Immature natural killer cell (primary cell): ENCODE data around the gene TRAPPC6A. TPM values are rescaled to one million over a fixed set of nuclear protein-coding genes. Genes with fewer than 3 reads are reported as not detected.
A peak's percentile ranks its signal among the peaks of the same experiment; 100 is the strongest.

Source experiments
- DNase-seq, 3 donors: peaks; one replicate each; pipeline ENCODE4 v3.0.0; 2022; ENCODE audit warnings: mixed read lengths in 1 of 3
- H3K27ac Mint-ChIP-seq, 6 donors: one replicate each; pipeline ENCODE4 v1.8.0; 2020; ENCODE audit warnings: mixed read lengths in 6 of 6, mild to moderate bottlenecking in 5 of 6, inconsistent platforms in 4 of 6, moderate library complexity in 3 of 6
- H3K27me3 Mint-ChIP-seq, 3 donors: one replicate each; pipeline ENCODE4 v1.8.0; 2020 to 2021; ENCODE audit warnings: low read depth in 3 of 3, mild to moderate bottlenecking in 3 of 3, mixed read lengths in 3 of 3, moderate library complexity in 3 of 3, inconsistent platforms in 1 of 3
- H3K36me3 Mint-ChIP-seq, 3 donors: one replicate each; pipeline ENCODE4 v1.8.0; 2020; ENCODE audit warnings: mixed read lengths in 3 of 3, inconsistent platforms in 2 of 3, mild to moderate bottlenecking in 2 of 3
- H3K4me1 Mint-ChIP-seq, 2 donors: one replicate each; pipeline ENCODE4 v1.8.0; 2020; ENCODE audit warnings: inconsistent platforms in 2 of 2, mild to moderate bottlenecking in 2 of 2, mixed read lengths in 2 of 2, moderate library complexity in 1 of 2
- H3K4me3 Mint-ChIP-seq, 5 donors: one replicate each; pipeline ENCODE4 v1.8.0; 2020; ENCODE audit warnings: mild to moderate bottlenecking in 5 of 5, mixed read lengths in 5 of 5, inconsistent platforms in 3 of 5, moderate library complexity in 3 of 5
- H3K9me3 Mint-ChIP-seq, 6 donors: one replicate each; pipeline ENCODE4 v1.8.0; 2020; ENCODE audit warnings: mild to moderate bottlenecking in 6 of 6, mixed read lengths in 6 of 6, inconsistent platforms in 4 of 6, moderate library complexity in 3 of 6
- polyA plus RNA-seq, 3 donors: library from polyadenylated mRNA; unstranded; fragments of 300-500 nt; fragmentation: Illumina TruSeq; gene quantifications; one replicate each; pipeline ENCODE4 v1.2.3, GENCODE V29; 2021

TRAPPC6A gene
- polyA plus RNA-seq, 3 donors from 2014 or later: 132 to 193 (median 166) TPM

DNA sequence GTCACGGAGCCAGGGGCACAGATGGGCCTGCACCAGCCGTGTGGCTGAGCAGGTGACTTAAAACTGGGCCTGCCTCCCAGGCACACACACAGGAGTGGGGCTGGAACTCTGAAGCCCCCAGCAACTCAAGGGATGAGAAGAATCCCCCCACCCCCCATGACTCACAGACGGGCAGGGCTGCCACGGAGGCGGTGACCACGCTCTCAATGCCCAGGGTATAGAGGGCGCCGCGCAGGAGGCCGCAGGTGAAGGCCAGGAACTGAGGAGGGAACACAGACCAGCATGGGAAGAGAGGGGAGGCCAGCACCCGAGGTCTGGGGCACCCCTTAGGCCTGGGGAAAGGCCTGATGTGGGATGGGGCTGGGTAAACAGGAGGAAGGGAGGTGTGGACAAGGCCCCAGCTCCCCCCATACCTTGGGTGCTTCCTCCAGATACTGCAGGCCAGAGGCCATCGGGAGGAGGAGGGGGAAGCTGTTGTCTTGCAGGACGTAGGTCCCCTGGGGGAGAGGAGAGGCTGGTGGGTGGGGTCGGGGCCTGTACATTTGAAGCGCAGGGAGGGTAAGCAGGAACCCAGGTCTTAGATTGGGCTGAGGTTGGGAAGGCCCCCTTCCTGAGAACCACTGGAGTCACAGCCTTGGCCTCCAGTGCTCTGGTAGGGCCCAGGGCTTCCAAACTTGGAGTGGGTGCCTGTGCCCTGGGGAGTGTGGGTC, 14.1 kb downstream of the TRAPPC6A start:
- DNase-seq: no peak
- peak overlapping the region in 3 of 6 donors; percentile 13 to 80 (median 18) for H3K27ac Mint-ChIP-seq
- peaks cover 0 to 4% (median 2%) of the 10 kb centered on the region in 3 donors for H3K27me3 Mint-ChIP-seq
- H3K9me3 Mint-ChIP-seq: no peaks in the 10 kb centered on the region
- peaks cover 0 to 21% of the 10 kb centered on the region in 2 donors for H3K4me1 Mint-ChIP-seq
- H3K36me3 Mint-ChIP-seq: no peaks in the 10 kb centered on the region
- no peak overlapping the region for H3K4me3 Mint-ChIP-seq

- no peak for DNase-seq
- no peak overlapping the region for H3K27ac Mint-ChIP-seq
- H3K9me3 Mint-ChIP-seq: no peaks in the 10 kb centered on the region
- H3K36me3 Mint-ChIP-seq: no peaks in the 10 kb centered on the region
- no peak overlapping the region for H3K4me3 Mint-ChIP-seq
- peaks cover 0 to 4% (median 4%) of the 10 kb centered on the region in 3 donors for H3K27me3 Mint-ChIP-seq
- H3K4me1 Mint-ChIP-seq: peaks cover 0 to 16% of the 10 kb centered on the region in 2 donors
Measured at GRCh38 chr19:45163156-45163555, 14.9 kb downstream of the TRAPPC6A start.

DNA sequence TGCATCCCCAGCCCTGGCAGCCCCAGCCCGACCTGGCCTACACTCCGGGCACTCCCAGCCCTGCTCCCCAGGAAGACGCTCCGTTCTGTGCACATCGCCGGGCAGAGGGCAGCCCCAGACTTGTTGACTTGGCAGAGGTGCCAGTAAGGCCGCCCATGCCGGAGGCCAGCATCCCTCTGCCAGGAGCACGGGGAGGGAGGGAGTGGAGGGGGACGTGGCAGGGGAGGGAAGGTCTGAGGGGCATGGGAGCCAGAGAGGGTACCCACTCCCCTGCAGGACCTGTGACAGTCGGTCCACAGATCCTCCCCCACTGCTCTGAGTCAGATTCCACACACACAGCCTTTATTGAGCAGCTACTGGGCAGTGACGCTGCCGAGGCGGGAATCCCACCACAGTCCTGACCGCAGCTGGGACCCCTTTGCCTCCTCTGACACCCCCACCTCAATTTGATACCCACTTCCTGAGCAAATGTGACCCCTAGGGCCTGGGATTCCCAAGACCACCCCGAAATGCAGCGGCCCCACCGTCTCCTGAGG, 15.4 kb downstream of the TRAPPC6A start:
- Mint-ChIP-seq H3K36me3 (no peaks in the 10 kb centered on the region), H3K4me1 (peaks cover 0 to 16% of the 10 kb centered on the region in 2 donors), H3K4me3 (no peak overlapping the region), H3K27ac (no peak overlapping the region), H3K27me3 (peaks cover 0 to 7% (median 5%) of the 10 kb centered on the region in 3 donors), H3K9me3 (no peaks in the 10 kb centered on the region)
- DNase-seq: no peak

- Mint-ChIP-seq H3K27me3 (peaks cover 0 to 9% (median 5%) of the 10 kb centered on the region in 3 donors), H3K4me3 (no peak overlapping the region), H3K27ac (no peak overlapping the region), H3K36me3 (no peaks in the 10 kb centered on the region), H3K9me3 (no peaks in the 10 kb centered on the region), H3K4me1 (peaks cover 0 to 14% of the 10 kb centered on the region in 2 donors)
- no peak for DNase-seq
Measured at GRCh38 chr19:45161738-45162607, 16.1 kb downstream of the TRAPPC6A start.

GRCh38 chr19:45160870-45161737, 16.9 kb downstream of the TRAPPC6A start, which contains the start of gene NKPD1:
TSS of gene NKPD1 (minus strand) at chr19:45160982. CDS start at chr19:45160150, 832 bp downstream.
- Mint-ChIP-seq H3K27me3 (peaks cover 0 to 10% (median 5%) of the 10 kb centered on the region in 3 donors), H3K36me3 (no peaks in the 10 kb centered on the region), H3K27ac (no peak within 1 kb of the TSS), H3K4me1 (peaks cover 0 to 12% of the 10 kb centered on the region in 2 donors), H3K9me3 (no peaks in the 10 kb centered on the region), H3K4me3 (no peak within 1 kb of the TSS)
- DNase-seq: no peak

DNA sequence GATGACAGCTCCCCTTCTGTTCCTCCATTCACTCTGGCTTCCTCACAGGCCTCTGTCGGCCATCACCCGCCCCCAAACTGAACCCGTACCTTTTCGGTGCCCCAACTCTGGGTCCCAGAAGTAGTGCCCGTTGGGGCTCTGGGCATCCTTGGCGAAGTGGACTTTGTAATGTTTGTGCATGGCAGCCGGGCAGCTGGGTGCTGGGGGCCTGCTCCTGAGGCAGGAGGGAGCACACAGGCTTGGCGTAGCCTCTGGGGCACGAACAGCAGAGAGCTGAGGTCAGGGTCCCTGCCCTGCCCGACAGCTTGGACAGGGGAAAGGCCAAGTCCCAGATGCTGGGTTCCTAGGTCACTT, 18.1 kb downstream of the TRAPPC6A start:
- Mint-ChIP-seq H3K9me3 (no peaks in the 10 kb centered on the region), H3K27ac (no peak overlapping the region), H3K4me3 (no peak overlapping the region), H3K4me1 (peaks cover 0 to 8% of the 10 kb centered on the region in 2 donors), H3K36me3 (no peaks in the 10 kb centered on the region), H3K27me3 (peaks cover 0 to 12% (median 3%) of the 10 kb centered on the region in 3 donors)
- no peak for DNase-seq

DNA sequence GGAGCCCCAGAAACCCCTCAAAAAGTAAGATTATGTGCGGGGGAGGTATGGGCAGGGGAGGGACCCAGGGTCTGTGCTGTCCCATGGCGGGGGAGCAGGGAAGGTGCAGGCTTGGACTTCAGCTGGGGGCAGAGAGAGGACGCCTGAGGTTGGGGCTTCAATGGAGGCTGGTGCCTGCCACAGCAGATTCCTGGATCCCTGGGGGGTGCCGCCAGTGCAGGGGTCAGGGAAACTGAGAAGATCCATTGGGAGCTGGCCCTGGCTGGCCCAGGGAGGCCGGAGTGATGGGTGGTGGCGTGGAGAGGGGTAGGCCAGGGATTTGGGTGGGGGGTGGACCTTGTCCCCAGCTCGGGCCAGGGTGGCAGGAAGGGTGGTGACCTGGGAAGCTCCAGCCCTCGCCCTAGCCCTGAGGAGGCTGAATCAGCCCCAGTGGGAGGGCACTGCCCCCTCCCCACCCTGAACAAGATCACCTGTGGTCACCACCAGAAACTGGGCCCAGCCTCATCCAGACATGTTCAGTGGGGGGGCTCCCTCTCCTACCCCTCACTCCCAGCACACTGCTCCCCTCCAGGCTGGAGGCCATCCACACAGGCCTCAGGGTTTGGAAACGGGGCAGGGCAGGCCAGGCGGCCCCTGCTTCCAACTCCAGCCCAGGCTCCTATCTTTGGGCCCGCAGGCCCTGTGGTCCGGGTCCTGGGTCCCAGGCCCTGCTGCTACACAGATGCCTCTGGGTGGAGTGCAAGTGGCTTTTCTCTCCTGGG, 18.6 kb downstream of the TRAPPC6A start:
- H3K27me3 Mint-ChIP-seq: peaks cover 0 to 12% (median 3%) of the 10 kb centered on the region in 3 donors

GRCh38 chr19:45158503-45159209, 19.4 kb downstream of the TRAPPC6A start:
- no peak overlapping the region for H3K4me3 Mint-ChIP-seq
- peaks cover 7% of the 10 kb centered on the region in 2 donors for H3K4me1 Mint-ChIP-seq
- no peak overlapping the region for H3K27ac Mint-ChIP-seq
- peaks cover 0 to 14% (median 4%) of the 10 kb centered on the region in 3 donors for H3K27me3 Mint-ChIP-seq
- no peak for DNase-seq
- no peaks in the 10 kb centered on the region for H3K36me3 Mint-ChIP-seq
- no peaks in the 10 kb centered on the region for H3K9me3 Mint-ChIP-seq

More for the DNA sequence above, 18.6 kb downstream of the TRAPPC6A start:
- Mint-ChIP-seq H3K4me1 (peaks cover 0 to 4% of the 10 kb centered on the region in 2 donors), H3K9me3 (no peaks in the 10 kb centered on the region), H3K27ac (no peak overlapping the region), H3K36me3 (no peaks in the 10 kb centered on the region), H3K4me3 (no peak overlapping the region)
- no peak for DNase-seq

DNA sequence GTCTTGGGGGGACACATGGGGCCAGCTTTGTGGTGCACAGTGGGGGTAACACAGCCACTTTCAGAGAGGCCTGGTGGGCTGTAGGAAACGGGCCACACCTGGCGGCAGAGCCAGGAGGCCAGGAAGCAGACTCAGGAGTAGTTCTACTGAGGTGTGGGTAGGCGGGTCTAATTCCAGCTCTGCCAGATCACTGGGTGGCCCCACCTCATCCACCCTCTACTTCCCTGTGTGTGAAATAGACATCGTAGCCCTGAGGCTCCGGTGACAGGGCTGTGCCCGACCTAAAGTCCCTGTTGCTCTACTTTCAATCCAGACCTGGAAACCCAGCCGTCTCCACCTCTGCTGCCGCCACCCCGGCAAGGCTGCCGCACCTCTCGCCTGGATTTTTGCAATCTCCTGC, 21.3 kb downstream of the TRAPPC6A start:
- H3K36me3 Mint-ChIP-seq: no peaks in the 10 kb centered on the region
- H3K4me3 Mint-ChIP-seq: no peak overlapping the region
- H3K27ac Mint-ChIP-seq: no peak overlapping the region
- H3K27me3 Mint-ChIP-seq: peaks cover 0 to 19% (median 10%) of the 10 kb centered on the region in 3 donors
- peaks cover 16% of the 10 kb centered on the region in 2 donors for H3K4me1 Mint-ChIP-seq
- H3K9me3 Mint-ChIP-seq: no peaks in the 10 kb centered on the region
- no peak for DNase-seq

GRCh38 chr19:45156011-45156630, 21.9 kb downstream of the TRAPPC6A start:
- Mint-ChIP-seq H3K4me1 (peaks cover 16 to 19% of the 10 kb centered on the region in 2 donors), H3K27me3 (peaks cover 0 to 19% (median 10%) of the 10 kb centered on the region in 3 donors), H3K36me3 (no peaks in the 10 kb centered on the region), H3K4me3 (no peak overlapping the region), H3K9me3 (no peaks in the 10 kb centered on the region), H3K27ac (no peak overlapping the region)
- no peak for DNase-seq

DNA sequence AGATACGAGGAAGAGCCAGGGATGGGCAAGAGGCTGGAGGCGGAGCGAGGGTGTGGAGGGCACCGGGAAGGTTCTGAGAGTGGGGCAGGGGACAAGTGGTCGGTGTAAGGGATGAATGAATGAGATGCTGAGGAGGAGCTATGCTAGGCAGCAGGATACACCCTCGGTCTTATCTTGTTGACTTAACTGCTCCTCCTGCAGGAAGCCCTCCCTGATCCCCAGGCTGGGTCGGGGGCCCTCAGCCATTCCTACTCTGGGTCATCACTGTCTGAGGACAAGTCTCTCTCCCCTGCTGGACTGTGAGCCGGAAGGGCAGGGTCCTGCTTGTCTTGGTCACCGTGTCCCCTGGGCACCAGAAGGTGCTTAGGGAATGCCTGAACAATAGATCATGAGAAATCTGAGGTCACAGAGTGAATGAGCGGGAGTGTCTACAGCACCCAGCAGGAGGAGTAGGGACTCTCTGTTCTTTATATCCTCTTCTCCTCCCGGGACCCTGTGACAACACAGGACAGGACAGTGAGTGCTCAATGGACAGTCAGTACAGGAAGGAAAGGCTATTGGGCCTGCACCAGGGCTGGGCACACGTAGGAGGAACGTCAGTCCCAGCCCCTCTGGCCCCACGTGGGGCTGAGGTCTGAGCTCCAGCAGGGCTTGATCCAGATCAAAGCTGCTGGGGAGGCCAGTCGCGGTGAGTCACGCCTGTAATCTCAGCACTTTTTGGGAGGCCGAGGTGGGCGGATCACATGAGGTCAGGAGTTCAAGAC, 23.8 kb downstream of the TRAPPC6A start:
- DNase-seq: no peak
- no peaks in the 10 kb centered on the region for H3K36me3 Mint-ChIP-seq
- peak overlapping the region; percentile 53 to 84 (median 67) for H3K4me3 Mint-ChIP-seq
- peak overlapping the region in 3 of 6 donors; percentile 46 to 67 (median 51) for H3K27ac Mint-ChIP-seq
- peaks cover 0 to 18% (median 10%) of the 10 kb centered on the region in 3 donors for H3K27me3 Mint-ChIP-seq
- H3K9me3 Mint-ChIP-seq: no peaks in the 10 kb centered on the region
- peaks cover 16 to 19% of the 10 kb centered on the region in 2 donors for H3K4me1 Mint-ChIP-seq
